Fibroblast of skin of left biceps (primary cell): ENCODE measurements around the gene TAF4.

Experiments
- DNase-seq, 2 experiments: peaks; one replicate each; pipeline ENCODE4 v3.0.0-alpha.2; 2013; ENCODE audit warnings: low read depth in 2 of 2

Gene TAF4

DNA sequence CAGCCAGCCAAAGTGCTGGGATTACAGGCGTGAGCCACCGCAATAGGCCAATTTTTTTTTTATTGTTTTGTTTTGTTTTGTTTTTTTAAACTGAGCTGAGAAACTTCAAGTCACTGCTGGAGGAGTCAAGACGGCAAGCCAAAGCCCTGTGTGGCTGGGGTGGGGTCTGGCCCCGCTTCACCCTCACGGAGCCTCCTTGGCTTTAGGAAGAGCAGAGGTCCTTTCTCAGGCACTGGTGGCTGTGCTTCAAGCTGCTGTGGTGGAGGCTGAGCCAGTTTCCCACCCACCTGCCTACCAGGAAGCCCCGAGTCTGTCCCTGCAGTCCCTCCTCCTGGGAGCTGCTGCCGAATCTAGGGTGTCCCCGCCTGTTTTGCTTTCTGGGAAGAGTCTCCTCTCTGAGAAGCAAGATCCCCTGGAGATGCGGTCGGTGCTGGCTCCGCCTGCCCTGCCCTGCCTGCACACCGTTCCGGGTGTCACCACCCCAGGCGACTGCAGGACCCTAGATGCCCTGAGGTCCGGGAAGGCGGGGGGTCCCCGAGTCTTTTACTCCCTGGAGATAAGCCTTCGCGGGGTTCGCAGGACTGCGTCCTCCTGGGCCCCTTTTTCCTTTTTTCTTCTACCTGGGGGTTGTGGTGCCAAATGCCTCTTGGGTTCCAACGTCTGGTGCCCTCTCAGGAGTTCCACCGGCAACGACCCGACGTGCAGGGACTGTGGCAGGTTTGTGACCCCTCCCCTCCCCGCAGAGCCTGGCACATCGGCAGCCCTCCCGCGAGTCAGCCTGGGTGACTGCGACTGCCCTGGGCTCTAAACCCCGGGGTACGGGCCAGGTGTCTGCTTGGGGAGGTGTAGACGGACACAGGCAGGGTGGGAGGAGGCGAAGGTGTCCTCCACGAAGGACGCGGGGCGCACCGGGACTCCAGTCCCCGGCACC lies 100.7 kb downstream of the TAF4 start:
- DNase-seq = no peak

DNA sequence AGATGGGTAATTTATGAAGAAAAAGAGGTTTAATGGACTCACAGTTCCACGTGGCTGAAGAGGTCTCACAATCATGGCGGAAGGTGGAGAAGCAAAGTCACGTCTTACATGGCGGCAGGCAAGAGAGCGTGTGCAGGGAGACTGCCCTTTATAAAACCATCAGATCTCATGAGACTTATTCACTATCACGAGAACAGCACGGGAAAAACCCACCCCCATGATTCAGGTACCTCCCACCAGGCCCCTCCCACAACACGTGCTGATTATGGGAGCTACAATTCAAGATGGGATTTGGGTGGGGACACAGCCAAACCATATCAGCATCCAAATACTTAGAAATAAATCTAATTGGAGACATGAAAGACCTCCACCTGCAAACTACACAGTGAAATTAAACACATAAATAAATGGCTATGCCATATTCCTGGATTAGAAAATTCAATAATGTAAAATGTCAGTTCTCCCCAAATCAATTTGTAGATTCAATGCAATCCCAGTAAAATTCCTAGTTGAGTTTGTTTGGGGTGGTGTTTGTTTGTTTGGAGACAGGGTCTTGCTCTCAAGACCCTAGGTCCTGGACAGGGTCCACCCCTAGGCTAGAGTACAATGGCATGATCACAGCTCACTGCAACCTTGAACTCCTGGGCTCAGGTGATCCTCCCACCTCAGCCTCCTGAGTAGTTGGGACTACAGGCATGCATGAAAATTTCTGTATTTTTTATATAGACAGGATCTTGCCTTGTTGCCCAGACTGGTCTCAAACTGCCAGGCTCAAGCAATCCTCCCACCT lies 101.6 kb downstream of the TAF4 start:
- no peak for DNase-seq

DNA sequence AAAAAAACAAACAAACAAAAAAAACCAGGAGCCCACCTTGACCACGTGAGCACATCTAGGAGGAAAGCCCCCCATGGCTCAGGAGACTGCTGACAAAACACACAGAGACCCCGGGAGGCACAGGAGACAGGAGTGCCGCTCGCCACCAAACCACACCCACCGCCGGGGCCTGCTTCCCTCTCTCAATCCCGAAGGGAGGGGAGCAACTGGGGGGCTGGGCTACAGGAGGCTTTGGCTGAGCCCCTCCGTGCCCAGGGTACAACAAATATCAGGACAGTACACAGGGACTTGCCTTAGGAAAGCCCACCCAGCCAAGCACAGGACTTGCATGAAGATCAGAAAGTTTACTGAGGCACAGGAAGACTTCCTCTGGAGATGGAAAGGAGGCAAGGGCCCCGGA lies 102.5 kb downstream of the TAF4 start:
- DNase-seq = no peak

DNA sequence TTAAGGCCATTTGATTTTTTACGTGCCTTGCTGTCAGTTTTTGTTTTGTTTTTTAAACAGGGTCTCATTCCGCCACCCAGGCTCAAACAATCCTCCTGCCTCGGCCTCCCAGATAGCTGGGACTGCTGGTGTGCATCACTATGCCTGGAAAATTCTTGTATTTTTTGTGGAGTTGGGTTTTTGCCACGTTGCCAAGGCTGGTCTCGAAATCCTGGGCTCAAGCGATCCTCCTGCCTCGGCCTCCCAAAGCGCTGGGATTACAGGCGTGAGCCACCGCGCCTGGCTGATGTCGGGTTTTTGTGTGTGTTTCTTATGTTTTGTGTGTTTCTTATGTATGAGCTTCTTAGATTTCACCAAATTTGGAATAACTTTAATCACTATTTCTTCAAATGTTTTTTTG lies 104.8 kb downstream of the TAF4 start:
- DNase-seq = no peak

DNA sequence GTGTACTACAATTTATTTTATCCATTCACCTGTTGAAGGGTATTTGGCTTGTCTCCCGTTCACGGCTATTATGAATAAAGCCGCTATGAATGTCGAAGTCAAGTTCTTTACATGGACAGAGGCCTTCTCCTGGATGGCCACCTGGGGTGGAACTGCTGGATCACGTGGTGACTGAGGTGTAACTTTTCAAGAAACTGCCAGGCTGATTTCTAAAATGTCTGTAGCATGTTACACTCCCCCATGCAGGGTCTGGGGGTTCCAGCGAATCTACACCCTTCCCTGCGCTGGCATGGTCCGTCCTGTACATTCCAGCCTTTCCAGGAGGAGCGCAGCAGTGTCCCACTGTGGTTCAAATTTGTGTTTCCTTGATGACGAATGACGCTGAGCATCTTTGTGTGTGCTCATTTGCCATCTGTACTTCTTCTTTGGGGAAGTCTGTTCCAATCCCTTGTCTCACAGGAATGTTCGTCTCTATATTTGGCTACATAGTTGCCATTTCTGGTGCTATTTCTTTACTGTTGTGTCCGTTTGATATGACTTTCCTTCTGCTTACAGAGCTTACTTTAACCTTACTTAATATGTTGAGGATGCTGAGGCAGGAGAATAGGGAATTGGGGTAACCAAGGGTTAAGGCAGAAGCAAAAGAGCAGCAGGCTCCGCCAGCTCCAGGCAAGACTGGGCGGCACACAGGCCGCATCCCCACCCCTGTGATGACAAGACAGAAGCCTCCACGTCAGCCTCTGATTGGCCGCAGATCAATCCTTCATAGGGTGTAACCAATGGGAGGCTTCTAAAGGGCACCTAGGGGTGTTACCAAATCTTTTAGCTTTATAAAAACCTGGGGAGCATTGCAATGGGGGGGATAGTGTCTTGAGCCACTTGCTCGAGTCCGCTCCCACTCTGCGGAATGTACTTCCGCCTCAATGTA lies 106.6 kb downstream of the TAF4 start:
- DNase-seq = no peak

DNA sequence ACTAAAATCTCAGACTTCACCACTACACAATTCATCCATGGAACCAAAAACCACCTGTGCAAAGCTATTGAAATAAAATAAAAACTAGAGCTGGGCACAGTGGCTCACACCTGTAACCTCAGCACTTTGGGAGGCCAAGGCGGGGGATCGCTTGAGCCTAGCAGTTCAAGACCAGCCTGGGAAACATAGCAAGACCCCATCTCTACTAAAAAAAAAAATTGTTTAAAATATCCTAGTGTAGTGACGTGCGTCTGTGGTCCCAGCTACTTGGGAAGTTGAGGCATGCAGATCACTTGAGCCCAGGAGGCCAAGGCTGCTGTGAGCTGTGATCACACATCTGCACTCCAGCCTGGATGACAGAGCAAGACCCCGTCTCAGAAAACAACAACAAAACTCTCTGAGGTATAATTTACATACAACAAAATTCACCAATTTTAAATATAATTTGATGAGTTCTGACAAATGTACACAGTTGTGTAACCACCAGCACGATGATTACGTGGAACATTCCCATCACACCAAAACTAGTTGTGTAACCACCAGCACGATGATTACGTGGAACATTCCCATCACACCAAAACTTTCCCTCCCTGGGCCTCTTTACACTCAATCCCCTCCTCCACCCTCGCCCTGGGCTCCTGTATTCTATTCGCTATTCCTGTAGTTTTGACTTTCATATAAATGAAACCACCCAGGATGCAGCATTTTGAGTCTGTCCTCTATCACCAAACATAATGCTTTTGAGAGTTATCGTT lies 107.5 kb downstream of the TAF4 start:
- no peak for DNase-seq

DNA sequence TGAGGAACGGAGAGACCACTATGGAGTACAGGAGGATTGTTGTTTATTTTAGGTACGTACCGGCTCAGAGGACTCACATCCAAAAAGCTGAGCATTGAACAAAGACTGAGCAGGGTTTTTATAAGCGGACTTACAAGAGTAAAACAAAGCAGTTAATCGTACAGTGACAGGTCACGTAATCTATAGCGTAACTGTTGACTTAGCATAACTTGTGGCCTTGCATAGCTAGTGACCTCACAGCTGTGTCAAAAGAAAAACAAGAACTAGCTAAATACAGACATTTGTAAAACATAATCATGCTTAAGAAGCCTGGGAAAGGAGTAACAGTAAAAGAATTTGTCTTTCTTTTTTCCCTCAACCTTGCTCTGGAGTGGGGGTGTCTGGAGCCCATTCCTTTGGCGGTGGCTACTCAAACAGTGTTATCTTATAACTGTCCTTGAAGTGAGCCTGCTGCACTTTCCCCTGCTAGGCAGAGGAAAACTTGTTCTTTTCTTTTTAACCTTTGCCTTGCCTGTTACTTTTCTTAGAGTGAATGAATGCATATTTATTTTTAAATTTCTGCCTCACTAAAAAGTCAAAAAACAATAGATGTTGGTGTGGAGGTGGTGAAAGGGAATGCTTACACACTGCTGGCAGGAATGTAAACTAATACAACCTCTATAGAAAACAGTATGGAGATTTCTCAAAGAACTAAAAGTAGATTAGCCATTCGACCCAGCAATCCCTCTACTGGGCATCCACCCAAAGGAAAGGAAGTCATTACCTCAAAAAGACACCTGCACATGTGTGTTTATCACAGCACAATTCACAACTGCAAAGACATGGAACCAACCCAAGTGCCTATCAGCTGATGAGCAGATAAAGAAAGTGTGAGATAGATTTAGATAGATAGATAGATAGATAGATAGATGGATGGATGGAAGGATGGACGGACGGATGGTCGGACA lies 109.0 kb downstream of the TAF4 start:
- DNase-seq = no peak

DNA sequence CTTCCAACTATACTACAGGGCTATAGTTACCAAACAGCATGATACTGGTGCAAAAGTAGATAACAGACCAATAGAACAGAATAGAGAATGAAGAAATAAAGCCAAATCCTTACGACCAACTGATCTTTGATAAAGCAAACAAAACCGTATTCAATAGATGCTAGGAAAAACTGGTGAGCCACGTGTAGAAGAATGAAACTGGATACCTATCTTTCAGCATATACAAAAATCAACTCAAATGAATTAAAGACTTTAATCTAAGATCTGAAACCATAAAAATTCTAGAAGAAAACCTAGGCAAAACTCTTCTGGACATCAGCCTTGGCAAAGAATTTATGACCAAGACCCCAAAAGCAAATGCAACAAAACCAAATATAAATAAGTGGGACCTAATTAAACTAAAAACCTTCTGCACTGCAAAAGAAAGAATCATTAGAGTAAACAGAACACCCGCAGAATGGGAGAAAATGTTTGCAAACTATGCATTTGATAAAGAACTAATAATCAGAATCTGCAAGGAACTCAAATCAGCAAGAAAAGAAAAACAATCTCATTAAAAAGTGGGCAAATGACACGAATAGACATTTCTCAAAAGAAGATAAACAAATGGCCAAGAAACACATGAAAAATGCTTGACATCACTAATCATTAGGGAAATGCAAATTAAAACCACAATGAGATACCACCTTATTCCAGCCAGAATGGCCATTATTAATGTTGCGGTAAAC lies 109.8 kb downstream of the TAF4 start:
- DNase-seq = no peak

DNA sequence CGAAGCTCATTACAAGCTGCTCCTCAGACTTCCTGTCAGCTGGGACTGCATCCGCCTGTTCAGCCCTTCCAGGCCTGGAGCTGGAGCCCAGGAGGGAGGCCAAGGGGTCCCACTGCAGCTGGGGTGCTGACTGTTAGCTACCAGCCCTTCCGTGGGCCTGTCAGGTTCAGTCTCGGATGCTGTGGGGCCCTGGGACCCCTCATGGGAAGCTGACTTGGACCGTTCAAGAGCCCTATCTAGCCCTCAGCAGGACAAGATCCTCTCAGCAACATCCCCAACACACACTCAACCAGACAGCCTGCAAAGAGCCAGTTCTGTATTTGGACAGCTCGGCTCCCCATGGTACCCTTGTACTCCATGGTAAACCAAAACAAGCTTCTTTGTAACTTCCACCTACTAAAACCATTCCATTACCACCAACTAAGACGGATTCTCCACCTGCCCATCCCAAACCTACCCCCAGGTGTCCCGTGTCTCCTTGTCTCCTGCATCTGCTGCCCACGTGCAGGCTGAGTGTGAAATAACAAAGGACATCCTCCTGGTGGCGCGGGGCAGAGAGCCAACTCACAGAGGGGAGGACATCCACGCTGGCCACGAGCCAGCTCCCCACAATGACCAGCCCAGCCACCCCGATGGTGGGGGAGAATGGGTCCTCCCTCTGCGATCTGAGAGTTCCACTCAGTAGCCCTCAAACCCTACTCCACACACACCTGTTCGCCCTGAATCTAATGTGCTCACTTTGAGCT lies 111.2 kb downstream of the TAF4 start:
- no peak for DNase-seq

DNA sequence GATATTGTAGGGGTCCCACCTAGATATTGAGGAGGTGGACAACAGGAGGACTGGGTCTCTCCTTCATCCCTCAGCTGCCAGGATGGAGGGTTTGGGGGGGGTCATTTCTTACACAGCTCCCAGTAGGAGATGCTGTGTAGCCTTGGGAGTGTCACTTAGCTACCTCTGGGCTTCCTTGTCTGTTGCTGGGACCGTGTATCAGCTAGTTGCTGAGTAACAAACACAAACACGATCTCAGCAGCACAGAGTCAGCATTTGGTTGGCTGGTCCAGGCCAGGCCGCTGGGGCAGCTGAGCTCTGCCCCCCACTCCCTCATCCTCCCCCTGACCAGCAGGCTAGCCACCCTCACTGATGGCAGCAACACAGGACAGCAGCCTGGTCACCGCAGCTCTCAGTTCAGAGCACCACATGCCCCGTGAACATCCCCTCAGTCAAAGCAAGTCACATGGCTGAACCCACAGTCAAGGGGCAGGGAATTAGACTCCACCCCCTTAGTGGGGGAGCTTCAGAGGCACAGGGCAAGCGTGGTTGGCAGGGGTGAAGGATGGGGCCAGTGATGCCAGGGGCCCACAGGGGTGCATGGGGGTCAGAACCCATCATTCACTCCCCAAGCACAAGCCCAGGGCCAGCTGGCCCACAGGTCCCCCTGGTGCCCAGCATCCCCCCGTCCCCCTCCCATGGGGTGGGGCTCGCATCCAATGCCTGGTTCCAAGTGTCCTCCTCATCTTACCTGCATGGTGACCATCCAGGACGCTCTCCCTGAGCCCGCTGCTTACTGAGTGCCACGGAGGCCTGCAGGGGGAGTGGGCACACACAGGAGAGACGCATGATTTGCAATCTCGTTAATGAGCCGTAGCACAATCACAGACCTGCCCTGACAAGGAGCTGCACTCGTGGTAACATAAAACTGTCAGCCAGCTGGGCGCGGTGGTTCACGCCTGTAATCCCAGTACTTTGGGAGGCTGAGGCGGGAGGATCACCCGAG lies 112.4 kb downstream of the TAF4 start:
- DNase-seq = no peak

DNA sequence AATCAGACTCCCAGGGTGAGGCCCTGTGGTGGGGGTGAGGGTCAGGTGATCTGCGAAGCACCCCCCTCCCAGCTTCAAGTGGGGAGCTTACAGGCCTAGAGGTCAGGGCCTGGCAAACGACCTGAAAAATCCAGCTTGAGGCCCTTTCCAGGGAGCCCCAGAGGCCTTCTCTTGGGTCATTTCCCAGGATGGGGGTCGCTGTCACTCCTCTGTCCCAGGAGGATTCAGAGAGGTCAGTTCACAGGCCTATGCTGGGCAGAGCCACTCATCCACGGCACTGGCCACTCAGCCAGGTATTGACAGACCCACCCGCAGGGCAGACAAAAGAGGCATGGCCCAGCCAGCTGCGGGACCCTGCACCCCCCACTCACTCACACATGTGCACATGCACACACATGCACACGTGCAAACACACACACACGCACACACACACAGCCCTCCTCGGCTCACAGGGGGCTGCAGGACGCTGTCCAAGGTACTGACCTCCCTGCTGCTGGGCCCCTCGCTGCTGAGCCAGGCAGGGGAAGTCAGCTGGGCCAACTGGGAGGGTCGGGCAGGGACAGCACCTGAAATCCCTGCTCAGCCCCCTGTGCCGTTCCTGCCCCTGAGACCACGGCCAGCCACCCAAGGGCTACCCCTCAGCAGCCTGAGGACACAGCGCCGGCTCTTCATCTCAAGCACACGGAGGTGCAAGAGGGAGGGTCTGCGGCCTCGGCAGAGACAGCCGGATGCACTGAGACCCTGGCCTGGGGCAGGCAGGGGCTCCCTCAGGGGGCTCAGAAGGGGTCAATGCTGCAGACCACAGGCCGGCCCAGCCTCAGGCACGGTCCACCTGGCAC lies 113.8 kb downstream of the TAF4 start:
- DNase-seq = peak; percentile 5 to 7

DNA sequence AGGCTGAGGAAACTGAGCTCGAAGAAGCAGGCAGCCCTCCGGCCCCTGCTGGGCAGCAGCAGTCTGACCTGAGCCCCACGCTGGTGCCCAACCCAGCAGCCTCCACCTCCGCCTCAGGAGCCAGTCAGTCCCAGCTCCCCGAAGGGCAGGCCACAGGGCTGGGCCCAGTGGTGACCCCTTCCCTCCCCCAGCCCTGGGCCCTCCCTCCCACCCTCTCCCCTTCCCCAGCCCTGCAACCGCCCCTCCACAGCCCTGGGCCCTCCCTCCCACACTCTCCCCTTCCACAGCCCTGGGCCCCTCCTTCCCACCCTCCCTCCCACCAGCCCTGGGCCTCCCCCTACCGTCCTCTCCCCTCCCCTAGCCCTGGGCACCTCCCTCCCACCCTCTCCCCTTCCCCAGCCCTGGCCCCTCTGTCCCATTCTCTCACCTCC lies 115.0 kb downstream of the TAF4 start:
- no peak for DNase-seq

DNA sequence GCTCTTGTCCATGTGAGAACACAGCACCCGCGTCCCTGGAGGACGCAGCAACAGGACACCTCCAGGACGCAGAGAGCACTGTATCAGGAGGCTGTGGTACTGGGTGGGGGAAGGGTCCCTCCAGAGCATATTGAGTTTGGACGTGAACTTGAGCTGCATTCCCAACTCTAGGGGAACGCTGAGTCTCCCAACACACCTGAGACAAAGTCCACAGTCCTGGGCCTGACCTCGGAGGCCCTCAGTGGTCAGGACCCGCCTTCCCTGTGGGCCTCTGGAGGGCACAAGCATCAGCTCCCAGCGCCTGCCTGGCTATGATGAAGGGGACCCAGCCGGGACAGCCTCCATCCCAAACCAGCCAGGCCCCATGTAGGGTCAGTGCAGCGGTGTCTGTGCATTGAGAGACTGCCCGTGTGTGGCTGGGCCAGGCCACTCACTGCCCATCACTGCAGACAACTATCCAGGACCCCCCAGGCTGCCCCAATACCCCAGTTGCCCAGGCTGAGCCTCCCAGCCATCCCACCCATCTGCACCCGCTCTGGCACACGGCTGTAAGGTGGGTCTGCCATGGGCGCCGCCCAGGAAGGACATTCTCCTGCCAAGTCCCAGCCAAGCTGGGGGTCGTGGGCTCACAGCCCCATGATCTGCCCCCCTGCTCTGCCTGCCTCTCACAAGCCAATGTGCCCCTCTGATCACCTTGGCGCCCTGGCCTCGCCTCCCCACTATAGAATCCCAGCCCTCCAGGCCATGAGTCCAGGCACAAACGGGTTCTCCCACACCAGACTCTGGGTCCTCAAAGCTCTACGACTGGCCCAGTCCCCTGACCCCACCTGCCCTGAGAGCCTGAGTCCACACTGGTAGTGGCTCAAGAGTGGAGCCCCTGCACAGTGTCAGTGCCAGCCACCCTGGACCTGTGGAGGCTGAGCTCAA lies 115.7 kb downstream of the TAF4 start:
- DNase-seq = no peak

DNA sequence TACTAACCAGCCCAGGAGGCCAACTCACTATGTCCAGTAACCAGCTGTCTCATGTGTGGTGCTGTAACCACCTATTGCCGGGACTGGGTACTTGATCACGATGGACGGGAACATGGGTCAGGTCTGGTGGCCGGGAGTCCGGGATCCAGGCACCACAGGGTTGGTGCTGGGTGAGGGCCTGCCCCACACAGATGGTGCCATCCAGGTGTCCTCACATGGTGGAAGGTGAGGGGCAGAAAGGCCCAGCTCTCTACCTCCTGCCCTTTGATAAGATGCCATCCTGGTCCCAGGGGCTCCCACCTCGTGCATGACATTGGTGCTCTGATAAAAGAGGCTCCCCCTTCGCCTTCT lies 116.3 kb downstream of the TAF4 start:
- DNase-seq = no peak

DNA sequence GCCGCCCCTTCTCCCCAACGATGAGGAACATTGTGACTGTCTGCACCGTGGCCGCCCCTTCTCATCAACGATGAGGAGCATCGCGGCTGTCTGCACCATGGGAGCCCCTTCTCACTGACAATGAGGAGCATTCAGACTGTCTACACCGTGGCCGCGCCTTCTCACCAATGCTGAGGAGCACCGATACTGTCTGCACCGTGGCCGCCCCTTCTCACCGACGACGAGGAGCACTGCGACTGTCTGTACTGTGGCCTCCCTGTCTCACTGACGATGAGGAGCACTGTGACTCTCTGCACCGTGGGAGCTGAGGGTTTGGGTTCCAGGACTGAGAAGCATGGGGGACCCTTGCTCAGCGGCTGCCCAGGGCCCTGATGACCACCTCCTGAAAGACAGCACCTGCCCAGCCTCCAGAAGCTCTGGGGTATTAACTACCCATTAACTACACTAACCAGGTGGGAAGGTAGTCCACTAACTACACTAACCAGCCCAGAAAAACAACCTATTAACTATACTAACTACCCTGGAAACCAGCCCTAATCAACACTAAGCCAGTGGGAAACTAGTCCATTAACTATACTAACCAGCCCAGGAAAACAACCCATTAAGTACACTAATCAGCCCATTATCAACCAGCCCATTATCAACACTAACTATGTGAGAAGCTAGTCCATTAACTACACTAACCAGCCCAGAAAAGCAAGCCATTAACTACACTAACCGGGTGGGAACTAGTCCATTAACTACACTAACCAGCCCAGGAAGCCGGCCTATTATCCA lies 116.9 kb downstream of the TAF4 start:
- DNase-seq = no peak
